Left ventricle myocardium inferior (tissue), 1 donor: ENCODE data around the gene TSHR. TPM values are rescaled to one million over a fixed set of nuclear protein-coding genes. Genes with fewer than 3 reads are reported as not detected.

Experiments used
- DNase-seq: peaks from one replicate; pipeline ENCODE4 v3.0.0-alpha.2; 2020
- H3K27ac ChIP-seq: fragments of 200-600 bp; replicated peaks from 2 replicates; pipeline ENCODE4 v1.8.0; 2021
- H3K27me3 ChIP-seq: fragments of 200-600 bp; 2 replicates; pipeline ENCODE4 v1.8.0; 2021; ENCODE audit warnings: low read depth
- H3K36me3 ChIP-seq: fragments of 200-600 bp; 2 replicates; pipeline ENCODE4 v1.8.0; 2021
- H3K4me1 ChIP-seq: fragments of 200-600 bp; 2 replicates; pipeline ENCODE4 v1.8.0; 2021
- H3K4me3 ChIP-seq: fragments of 200-600 bp; 2 replicates; pipeline ENCODE4 v1.8.0; 2021; ENCODE audit warnings: mild to moderate bottlenecking, moderate library complexity
- H3K9me3 ChIP-seq: fragments of 200-600 bp; replicated peaks from 2 replicates; pipeline ENCODE4 v1.8.0; 2021
- CTCF ChIP-seq: fragments of 200-600 bp; IDR thresholded peaks from 2 replicates; pipeline ENCODE4 v1.8.0; 2021; ENCODE audit warnings: antibody characterized with exemption, mild to moderate bottlenecking, borderline replicate concordance
- intact Hi-C: fragments of 100-400 bp; cut with micrococcal nuclease; formaldehyde crosslinking; loops from one replicate; pipeline ENCODE4 v1.11.0; 2022
- total RNA-seq: library from RNA; stranded (reverse); fragmentation: NEBNext Ultra II Directional; extraction: Animal tissue kit (Norgen Biotek cat#: 25700); gene quantifications from one replicate; pipeline ENCODE4 v1.2.1, GENCODE V29; 2021
- donor health status: DM: no; HTN: yes; CAD: no; lungs with severe emphysema.

The TSHR gene
- total RNA-seq, 1 donor from 2014 or later = not detected

- Histone ChIP-seq H3K4me3 (no peak overlapping the region), H3K27ac (no peak overlapping the region), H3K4me1 (peaks cover 35% of the 10 kb centered on the region), H3K36me3 (peaks cover 19% of the 10 kb centered on the region), H3K27me3 (no peaks in the 10 kb centered on the region), H3K9me3 (no peaks in the 10 kb centered on the region)
- no peak for TF ChIP-seq CTCF
- intact Hi-C loops = no loop called here
- DNase-seq = no peak
Measured at GRCh38 chr14:81179631-81180030, 224.2 kb downstream of the TSHR start.

GRCh38 chr14:81187832-81188522, 232.6 kb downstream of the TSHR start:
- Histone ChIP-seq H3K4me1 (peaks cover 5% of the 10 kb centered on the region), H3K27me3 (no peaks in the 10 kb centered on the region), H3K36me3 (peaks cover 80% of the 10 kb centered on the region), H3K9me3 (no peaks in the 10 kb centered on the region), H3K4me3 (no peak overlapping the region), H3K27ac (no peak overlapping the region)
- TF ChIP-seq CTCF = no peak
- intact Hi-C loops = no loop called here
- no peak for DNase-seq

GRCh38 chr14:81192594-81192993, 237.2 kb downstream of the TSHR start:
- Histone ChIP-seq H3K4me3 (no peak overlapping the region), H3K4me1 (no peaks in the 10 kb centered on the region), H3K36me3 (peaks cover 91% of the 10 kb centered on the region), H3K27me3 (no peaks in the 10 kb centered on the region), H3K27ac (no peak overlapping the region), H3K9me3 (no peaks in the 10 kb centered on the region)
- TF ChIP-seq CTCF = no peak
- intact Hi-C loops = no loop called here
- no peak for DNase-seq

- no peaks in the 10 kb centered on the region for H3K27me3 ChIP-seq
- DNase-seq = no peak
- no peak overlapping the region for H3K27ac ChIP-seq
- H3K36me3 ChIP-seq = peaks cover 84% of the 10 kb centered on the region
- H3K9me3 ChIP-seq = no peaks in the 10 kb centered on the region
- H3K4me3 ChIP-seq = no peak overlapping the region
- intact Hi-C loops = no loop called here
- H3K4me1 ChIP-seq = no peaks in the 10 kb centered on the region
- TF ChIP-seq CTCF = no peak
Measured at GRCh38 chr14:81193924-81194633, 238.7 kb downstream of the TSHR start.

Other genes with a start within 250 kb of the TSHR start
- 2.3 TPM for gene CEP128, start 13.9 kb upstream of the TSHR start, total RNA-seq